Mucosa of stomach (tissue), 1 donor: ENCODE results near the gene DNAJA3.

Experiments
- H3K27me3 ChIP-seq: one replicate; pipeline ENCODE4 v1.7.0; 2013; ENCODE audit warnings: mild to moderate bottlenecking, low read length; ENCODE audit not compliant: control insufficient read depth, insufficient read depth
- H3K36me3 ChIP-seq: one replicate; pipeline ENCODE4 v1.7.0; 2013; ENCODE audit warnings: low read length; ENCODE audit not compliant: control insufficient read depth, insufficient read depth
- H3K4me1 ChIP-seq: one replicate; pipeline ENCODE4 v1.7.0; 2013; ENCODE audit warnings: mild to moderate bottlenecking, low read length; ENCODE audit not compliant: control insufficient read depth, insufficient read depth
- H3K4me3 ChIP-seq: one replicate; pipeline ENCODE4 v1.7.0; 2013; ENCODE audit warnings: low read length
- H3K9ac ChIP-seq: one replicate; pipeline ENCODE4 v1.7.0; 2013; ENCODE audit warnings: mild to moderate bottlenecking, low read length, moderate library complexity
- H3K9me3 ChIP-seq: one replicate; pipeline ENCODE4 v1.7.0; 2013; ENCODE audit warnings: mild to moderate bottlenecking, low read length, moderate library complexity; ENCODE audit not compliant: control insufficient read depth
- donor health status: Pancreatic carcinoma.

DNAJA3 gene

GRCh38 chr16:4425378-4426020, at the start of gene DNAJA3:
DNAJA3 (plus strand) TSS chr16:4425868; CDS start chr16:4425882, 14 bp downstream.
- Histone ChIP-seq H3K27me3 (no peaks in the 10 kb centered on the region), H3K4me3 (peak within 1 kb of the TSS; percentile 90), H3K36me3 (no peaks in the 10 kb centered on the region), H3K9me3 (no peaks in the 10 kb centered on the region), H3K9ac (peak within 1 kb of the TSS; percentile 94), H3K4me1 (peaks cover 11% of the 10 kb centered on the region)

DNA sequence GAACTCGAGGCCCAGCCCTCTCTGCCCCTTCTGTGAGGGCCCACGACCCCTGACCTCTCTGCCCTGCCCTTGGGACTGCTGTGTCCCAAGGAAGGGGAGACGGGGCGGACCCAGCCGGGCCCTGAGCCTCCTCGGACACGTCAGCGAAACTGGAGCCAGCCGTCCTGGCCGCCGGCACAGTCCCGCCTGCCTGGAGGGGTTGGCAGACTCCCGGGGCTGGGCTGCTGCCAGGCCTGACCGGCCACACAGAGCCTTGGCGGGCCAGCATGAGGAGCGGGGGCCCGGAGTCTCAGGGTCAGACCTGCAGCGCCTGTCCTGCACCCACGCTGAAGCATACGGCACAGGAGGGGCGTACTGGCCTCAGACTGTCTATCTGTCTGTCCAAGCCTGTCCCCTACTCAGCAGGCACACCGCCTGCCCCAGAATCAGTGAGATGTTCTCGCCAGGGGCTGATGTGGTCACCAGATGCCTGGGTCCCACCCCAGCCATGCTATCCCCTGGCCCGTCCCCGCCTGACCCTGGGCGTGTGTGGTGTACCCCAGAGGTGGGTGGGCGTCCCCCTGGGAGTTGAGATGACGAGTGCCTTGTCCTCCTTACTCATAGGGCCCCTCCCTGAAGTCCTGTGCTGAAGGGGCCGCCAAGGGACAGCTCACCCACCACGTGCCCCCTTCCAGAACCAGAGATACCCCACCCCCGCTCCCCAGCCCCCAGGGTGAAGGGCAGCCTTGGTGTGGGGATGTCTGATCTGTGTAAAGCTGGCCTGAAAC, 49.4 kb upstream of the DNAJA3 start:
- Histone ChIP-seq H3K4me3 (no peak overlapping the region), H3K9me3 (no peaks in the 10 kb centered on the region), H3K27me3 (peaks cover 14% of the 10 kb centered on the region), H3K9ac (peak overlapping the region; percentile 48), H3K36me3 (no peaks in the 10 kb centered on the region), H3K4me1 (peaks cover 68% of the 10 kb centered on the region)

GRCh38 chr16:4376893-4377572, 48.6 kb upstream of the DNAJA3 start:
- H3K36me3 ChIP-seq, result no peaks in the 10 kb centered on the region

DNA sequence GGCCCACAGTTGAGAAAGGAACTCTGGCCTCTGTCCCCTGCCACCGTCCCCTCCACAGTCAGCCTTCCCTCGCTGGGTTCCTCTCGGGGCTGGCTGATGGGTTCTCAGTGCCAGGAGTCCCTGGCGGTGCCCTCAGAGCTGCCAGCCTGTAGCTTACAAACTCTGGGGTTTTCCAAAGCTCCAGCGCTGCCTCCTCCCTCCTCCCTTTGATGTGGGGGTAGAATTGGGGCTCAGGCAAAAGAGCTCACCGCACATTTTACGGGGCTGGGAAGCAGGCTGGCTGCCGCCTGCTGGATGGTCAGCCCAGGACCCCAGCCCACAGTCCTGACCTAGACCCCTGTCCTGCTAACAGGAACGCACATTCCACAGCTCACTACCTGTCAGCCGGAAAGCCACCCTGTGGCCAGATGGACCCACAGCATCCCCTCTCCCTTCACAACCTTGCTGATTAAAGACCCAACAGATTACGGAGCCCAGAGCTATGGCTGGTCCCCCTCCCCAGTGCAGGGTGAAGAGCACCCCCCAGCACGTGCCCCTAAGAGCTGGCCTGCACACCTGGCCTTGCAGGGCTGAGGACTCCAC, 48.0 kb upstream of the DNAJA3 start:
- no peaks in the 10 kb centered on the region for H3K36me3 ChIP-seq
- no peaks in the 10 kb centered on the region for H3K9me3 ChIP-seq
- H3K9ac ChIP-seq, result no peak overlapping the region
- H3K4me3 ChIP-seq, result no peak overlapping the region
- peaks cover 9% of the 10 kb centered on the region for H3K27me3 ChIP-seq
- peaks cover 61% of the 10 kb centered on the region for H3K4me1 ChIP-seq

More at GRCh38 chr16:4376893-4377572, 48.6 kb upstream of the DNAJA3 start:
- Histone ChIP-seq H3K4me1 (peaks cover 67% of the 10 kb centered on the region), H3K9ac (no peak overlapping the region), H3K9me3 (no peaks in the 10 kb centered on the region), H3K27me3 (peaks cover 14% of the 10 kb centered on the region), H3K4me3 (no peak overlapping the region)

DNA sequence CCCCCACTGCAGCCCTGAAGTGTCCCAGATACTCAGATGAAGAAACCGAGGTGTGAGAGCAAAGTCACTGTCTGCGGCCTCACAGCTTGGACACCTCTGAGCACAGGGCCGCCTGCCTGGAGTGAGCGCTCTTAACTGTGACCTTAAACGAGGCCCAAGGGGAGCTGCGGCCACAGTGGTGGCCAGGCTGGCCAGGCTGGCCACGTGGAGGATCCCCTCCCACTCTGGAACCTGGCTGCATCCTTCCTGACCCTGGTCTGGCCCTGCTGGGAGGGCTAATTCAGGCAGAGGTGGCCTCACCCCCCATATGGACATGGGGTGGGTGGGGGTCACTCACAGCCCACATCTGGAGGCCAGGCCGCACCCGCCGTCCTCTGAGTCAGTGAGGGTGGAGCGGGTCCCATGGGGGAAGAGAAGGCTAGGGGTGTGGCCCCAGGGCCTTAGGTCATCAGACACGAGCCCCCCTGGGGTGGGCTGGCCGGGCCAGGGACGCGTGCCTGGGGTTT, 47.5 kb upstream of the DNAJA3 start:
- H3K27me3 ChIP-seq, result peaks cover 4% of the 10 kb centered on the region
- peaks cover 55% of the 10 kb centered on the region for H3K4me1 ChIP-seq
- no peaks in the 10 kb centered on the region for H3K36me3 ChIP-seq
- H3K9ac ChIP-seq, result no peak overlapping the region
- no peak overlapping the region for H3K4me3 ChIP-seq
- H3K9me3 ChIP-seq, result no peaks in the 10 kb centered on the region

DNA sequence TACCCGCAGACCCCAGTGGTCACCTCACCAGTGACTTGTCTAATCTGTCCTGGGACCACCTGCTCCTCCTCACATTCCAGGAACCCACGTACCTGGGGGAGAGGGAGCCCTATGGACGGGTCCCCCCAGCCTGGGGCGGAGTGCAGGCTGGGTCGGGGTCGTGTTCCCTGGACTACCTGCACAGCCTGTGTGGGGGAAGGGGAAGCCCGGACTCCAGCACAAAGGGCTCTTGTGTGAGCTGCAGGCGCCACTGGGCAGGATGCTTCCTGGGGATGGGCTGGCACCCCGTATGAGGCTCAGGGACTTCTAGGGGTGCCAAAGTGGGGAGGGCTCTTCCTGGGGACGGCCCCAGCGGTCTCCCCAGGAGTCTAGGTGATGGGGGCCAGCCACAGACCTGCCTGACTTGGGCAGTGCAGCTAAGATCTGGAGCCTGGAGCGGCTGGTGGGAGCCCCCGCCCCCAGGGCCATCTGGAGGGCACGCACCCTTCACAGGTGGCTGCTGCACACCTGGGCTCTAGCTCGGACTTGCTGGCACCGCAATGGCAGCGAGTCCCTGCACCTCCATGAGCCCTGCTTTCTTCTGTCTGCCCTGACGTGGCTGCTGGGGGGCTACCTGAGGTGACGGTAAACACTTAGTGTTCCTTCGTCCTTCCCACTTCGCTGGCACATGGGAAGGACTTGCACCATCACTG, 46.5 kb upstream of the DNAJA3 start:
- H3K4me1 ChIP-seq, result peaks cover 46% of the 10 kb centered on the region
- no peaks in the 10 kb centered on the region for H3K36me3 ChIP-seq
- H3K4me3 ChIP-seq, result no peak overlapping the region
- no peak overlapping the region for H3K9ac ChIP-seq
- H3K9me3 ChIP-seq, result no peaks in the 10 kb centered on the region
- H3K27me3 ChIP-seq, result peaks cover 4% of the 10 kb centered on the region

GRCh38 chr16:4380119-4381063, 45.3 kb upstream of the DNAJA3 start:
- Histone ChIP-seq H3K36me3 (no peaks in the 10 kb centered on the region), H3K9me3 (no peaks in the 10 kb centered on the region), H3K4me3 (no peak overlapping the region), H3K27me3 (peaks cover 4% of the 10 kb centered on the region), H3K4me1 (peaks cover 34% of the 10 kb centered on the region), H3K9ac (no peak overlapping the region)

- Histone ChIP-seq H3K9ac (no peak overlapping the region), H3K9me3 (no peaks in the 10 kb centered on the region), H3K27me3 (peaks cover 4% of the 10 kb centered on the region), H3K36me3 (no peaks in the 10 kb centered on the region), H3K4me1 (peaks cover 27% of the 10 kb centered on the region), H3K4me3 (no peak overlapping the region)
Observed at GRCh38 chr16:4381072-4381934, 44.4 kb upstream of the DNAJA3 start.

DNA sequence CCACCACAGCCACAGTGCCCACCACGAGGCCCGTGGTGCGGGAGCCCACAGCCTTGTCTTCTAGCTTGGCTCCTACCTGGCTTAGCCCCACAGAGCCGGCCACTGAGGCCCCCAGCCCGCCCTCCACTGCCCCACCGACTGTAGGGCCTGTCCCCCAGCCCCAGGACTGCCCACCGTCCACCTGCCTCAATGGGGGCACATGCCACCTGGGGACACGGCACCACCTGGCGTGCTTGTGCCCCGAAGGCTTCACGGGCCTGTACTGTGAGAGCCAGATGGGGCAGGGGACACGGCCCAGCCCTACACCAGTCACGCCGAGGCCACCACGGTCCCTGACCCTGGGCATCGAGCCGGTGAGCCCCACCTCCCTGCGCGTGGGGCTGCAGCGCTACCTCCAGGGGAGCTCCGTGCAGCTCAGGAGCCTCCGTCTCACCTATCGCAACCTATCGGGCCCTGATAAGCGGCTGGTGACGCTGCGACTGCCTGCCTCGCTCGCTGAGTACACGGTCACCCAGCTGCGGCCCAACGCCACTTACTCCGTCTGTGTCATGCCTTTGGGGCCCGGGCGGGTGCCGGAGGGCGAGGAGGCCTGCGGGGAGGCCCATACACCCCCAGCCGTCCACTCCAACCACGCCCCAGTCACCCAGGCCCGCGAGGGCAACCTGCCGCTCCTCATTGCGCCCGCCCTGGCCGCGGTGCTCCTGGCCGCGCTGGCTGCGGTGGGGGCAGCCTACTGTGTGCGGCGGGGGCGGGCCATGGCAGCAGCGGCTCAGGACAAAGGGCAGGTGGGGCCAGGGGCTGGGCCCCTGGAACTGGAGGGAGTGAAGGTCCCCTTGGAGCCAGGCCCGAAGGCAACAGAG, 43.5 kb upstream of the DNAJA3 start:
- Histone ChIP-seq H3K9me3 (no peaks in the 10 kb centered on the region), H3K4me3 (no peak overlapping the region), H3K36me3 (no peaks in the 10 kb centered on the region), H3K9ac (no peak overlapping the region), H3K4me1 (peaks cover 19% of the 10 kb centered on the region), H3K27me3 (no peaks in the 10 kb centered on the region)
